Karpas-422 (cell line): Measurements from ENCODE around the gene IRAG1. TPM values are rescaled to one million over a fixed set of nuclear protein-coding genes. Genes with fewer than 3 reads are reported as not detected.

Source experiments
- DNase-seq: peaks from one replicate; pipeline ENCODE4 v3.0.0-alpha.2; 2015
- H2AFZ ChIP-seq: fragments of 200-600 bp; sonication (generic); 2 replicates; pipeline ENCODE4 v1.6.1; 2014; ENCODE audit warnings: antibody characterized with exemption, low read length, mixed read lengths
- H3K27ac ChIP-seq: fragments of 200-600 bp; sonication (generic); 2 replicates; pipeline ENCODE4 v1.5.1; 2014; ENCODE audit warnings: mild to moderate bottlenecking, low read length, moderate library complexity
- H3K27me3 ChIP-seq: fragments of 200-600 bp; sonication (generic); 2 replicates; pipeline ENCODE4 v1.6.1; 2014; ENCODE audit warnings: low read length, mixed read lengths
- H3K36me3 ChIP-seq: fragments of 200-600 bp; sonication (generic); 2 replicates; pipeline ENCODE4 v1.6.1; 2014; ENCODE audit warnings: low read length, mixed read lengths; ENCODE audit not compliant: insufficient read depth
- H3K4me1 ChIP-seq: fragments of 200-600 bp; sonication (generic); 2 replicates; pipeline ENCODE4 v1.6.1; 2014; ENCODE audit warnings: mild to moderate bottlenecking, low read length, mixed read lengths
- H3K4me2 ChIP-seq: fragments of 200-600 bp; sonication (generic); 2 replicates; pipeline ENCODE4 v1.6.1; 2014; ENCODE audit warnings: low read length, low read depth, mild to moderate bottlenecking; ENCODE audit not compliant: poor library complexity, severe bottlenecking
- H3K4me3 ChIP-seq: fragments of 200-600 bp; sonication (generic); 2 replicates; pipeline ENCODE4 v1.5.1; 2014; ENCODE audit warnings: mild to moderate bottlenecking, antibody characterized with exemption, low read length, mixed read lengths
- H3K79me2 ChIP-seq: fragments of 200-600 bp; sonication (generic); 2 replicates; pipeline ENCODE4 v1.6.1; 2014; ENCODE audit warnings: mild to moderate bottlenecking, low read length, mixed read lengths
- H3K9ac ChIP-seq: fragments of 200-600 bp; sonication (generic); 2 replicates; pipeline ENCODE4 v1.6.0; 2014; ENCODE audit warnings: low read length
- H3K9me2 ChIP-seq: fragments of 200-600 bp; sonication (generic), shearing (Covaris generic); replicated peaks from 2 replicates; pipeline ENCODE4 v1.6.0; 2014; ENCODE audit warnings: mild to moderate bottlenecking, low read length, moderate library complexity; ENCODE audit not compliant: insufficient read depth
- H3K9me3 ChIP-seq: fragments of 300-700, 200-600 bp; sonication (generic); 2 replicates; pipeline ENCODE4 v1.6.1; 2014; ENCODE audit warnings: low read length, mixed read lengths
- H4K20me1 ChIP-seq: fragments of 200-600 bp; sonication (generic); 2 replicates; pipeline ENCODE4 v1.6.1; 2014; ENCODE audit warnings: mild to moderate bottlenecking, antibody characterized with exemption, low read length, low read depth; ENCODE audit not compliant: insufficient read depth
- total RNA-seq: library from RNA; depleted of rRNA; stranded (reverse); fragments of >200 nt; shearing (Covaris generic); gene quantifications from 2 replicates; pipeline ENCODE4 v1.2.3, GENCODE V29; 2014; ENCODE audit warnings: low replicate concordance

The IRAG1 gene
- total RNA-seq, 1 experiment from 2014 or later, result not detected

GRCh38 chr11:10715571-10715970, 22.0 kb upstream of the IRAG1 start:
- Histone ChIP-seq H3K9me2 (no peaks in the 10 kb centered on the region), H4K20me1 (no peaks in the 10 kb centered on the region), H3K36me3 (no peaks in the 10 kb centered on the region), H3K79me2 (no peaks in the 10 kb centered on the region), H3K27me3 (no peaks in the 10 kb centered on the region), H3K9me3 (no peaks in the 10 kb centered on the region), H3K4me2 (no peak overlapping the region), H2AFZ (no peak overlapping the region), H3K27ac (no peak overlapping the region), H3K9ac (no peak overlapping the region), H3K4me3 (no peak overlapping the region), H3K4me1 (no peaks in the 10 kb centered on the region)
- no peak for DNase-seq

DNA sequence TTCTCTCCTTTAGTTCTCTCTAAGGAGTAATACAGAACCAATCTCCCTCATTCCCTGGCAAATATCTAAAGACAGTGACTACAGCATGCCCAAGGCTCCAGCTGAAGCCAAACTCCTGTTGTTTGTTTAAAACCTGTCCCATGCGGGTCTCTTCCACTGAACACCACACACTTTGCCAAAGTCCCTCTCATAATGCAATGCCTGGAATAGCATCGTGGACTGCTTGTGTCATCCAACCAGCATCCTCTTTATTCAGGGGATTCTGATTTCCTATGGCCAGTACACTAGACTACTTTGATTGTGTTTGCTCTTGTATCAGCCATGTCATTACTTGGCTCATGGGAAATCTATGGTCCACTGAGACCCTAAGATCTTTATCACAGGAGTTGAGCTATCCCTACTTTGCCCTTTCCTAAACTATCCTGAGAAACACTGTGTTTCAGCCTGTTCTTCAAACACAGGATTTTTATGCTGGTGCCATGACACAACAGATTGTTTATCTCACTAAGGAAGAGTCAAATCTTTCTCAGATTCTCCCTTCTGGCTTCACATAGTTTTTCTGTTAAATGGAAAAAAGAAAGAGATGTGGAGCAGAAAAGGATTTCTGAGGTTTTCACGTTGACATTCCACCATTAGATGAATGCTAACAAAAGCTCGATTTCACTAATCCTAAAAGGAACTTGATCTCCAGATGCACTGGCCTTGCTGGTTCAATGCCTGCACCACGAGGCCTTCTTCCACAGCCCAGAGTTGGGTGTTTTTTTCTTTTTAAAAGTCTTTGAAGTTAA, 15.9 kb upstream of the IRAG1 start:
- Histone ChIP-seq H3K36me3 (no peaks in the 10 kb centered on the region), H2AFZ (no peak overlapping the region), H3K9ac (no peak overlapping the region), H4K20me1 (no peaks in the 10 kb centered on the region), H3K4me1 (no peaks in the 10 kb centered on the region), H3K9me3 (no peaks in the 10 kb centered on the region), H3K4me2 (no peak overlapping the region), H3K27me3 (no peaks in the 10 kb centered on the region), H3K79me2 (no peaks in the 10 kb centered on the region), H3K9me2 (no peaks in the 10 kb centered on the region), H3K27ac (no peak overlapping the region), H3K4me3 (no peak overlapping the region)
- DNase-seq, result no peak

DNA sequence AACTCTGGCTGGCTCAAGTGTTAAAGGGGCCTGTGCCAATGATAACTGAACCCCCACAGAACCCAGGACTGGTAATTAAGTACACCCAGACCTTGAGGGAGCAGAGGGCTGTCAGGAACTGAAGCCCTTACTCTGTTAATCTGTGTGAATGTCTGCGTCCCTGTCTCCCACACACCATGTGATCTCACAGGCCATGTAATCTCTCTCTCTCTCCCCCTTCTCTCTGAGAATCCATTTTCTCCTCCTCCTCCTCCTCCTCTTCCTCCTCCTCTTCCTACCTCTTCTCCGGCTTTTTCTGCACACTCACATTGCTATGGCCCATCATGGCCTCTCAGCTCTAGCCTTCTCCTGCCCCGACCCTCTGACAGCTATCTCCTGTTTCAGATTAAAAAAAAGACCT, 14.6 kb upstream of the IRAG1 start:
- no peaks in the 10 kb centered on the region for H3K4me1 ChIP-seq
- no peak overlapping the region for H3K27ac ChIP-seq
- no peak overlapping the region for H2AFZ ChIP-seq
- no peaks in the 10 kb centered on the region for H4K20me1 ChIP-seq
- H3K79me2 ChIP-seq, result no peaks in the 10 kb centered on the region
- H3K9me2 ChIP-seq, result no peaks in the 10 kb centered on the region
- no peaks in the 10 kb centered on the region for H3K9me3 ChIP-seq
- H3K36me3 ChIP-seq, result no peaks in the 10 kb centered on the region
- no peaks in the 10 kb centered on the region for H3K27me3 ChIP-seq
- H3K4me2 ChIP-seq, result no peak overlapping the region
- H3K9ac ChIP-seq, result no peak overlapping the region
- DNase-seq, result no peak
- no peak overlapping the region for H3K4me3 ChIP-seq

GRCh38 chr11:10701982-10702381, 8.4 kb upstream of the IRAG1 start:
- Histone ChIP-seq H3K27ac (no peak overlapping the region), H3K4me2 (no peak overlapping the region), H3K9ac (no peak overlapping the region), H3K4me3 (no peak overlapping the region), H3K9me2 (no peaks in the 10 kb centered on the region), H3K9me3 (no peaks in the 10 kb centered on the region), H3K27me3 (no peaks in the 10 kb centered on the region), H3K4me1 (no peaks in the 10 kb centered on the region), H3K79me2 (no peaks in the 10 kb centered on the region), H3K36me3 (no peaks in the 10 kb centered on the region), H4K20me1 (no peaks in the 10 kb centered on the region), H2AFZ (no peak overlapping the region)
- no peak for DNase-seq

DNA sequence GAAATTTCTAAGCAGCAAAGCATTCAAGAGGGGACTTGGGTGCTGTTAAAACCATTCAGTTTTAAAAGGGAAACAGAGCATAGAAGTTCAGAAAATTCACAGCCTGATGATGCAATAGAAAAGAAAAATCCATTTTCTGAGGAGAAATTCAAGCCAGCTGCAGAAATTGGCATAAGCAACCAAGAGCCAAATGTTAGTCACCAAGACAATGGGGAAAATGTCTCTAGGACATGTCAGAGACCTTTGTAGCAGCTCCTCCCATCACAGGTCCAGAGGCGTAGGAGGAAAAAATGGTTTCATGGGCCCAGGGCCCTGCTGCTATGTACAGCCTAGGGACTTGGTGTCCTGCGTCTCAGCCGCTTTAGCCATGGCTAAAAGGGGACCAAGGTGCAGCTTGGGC, 5.5 kb upstream of the IRAG1 start:
- Histone ChIP-seq H3K27ac (no peak overlapping the region), H4K20me1 (no peaks in the 10 kb centered on the region), H3K9me2 (no peaks in the 10 kb centered on the region), H3K9ac (no peak overlapping the region), H3K9me3 (no peaks in the 10 kb centered on the region), H2AFZ (no peak overlapping the region), H3K27me3 (no peaks in the 10 kb centered on the region), H3K36me3 (no peaks in the 10 kb centered on the region), H3K4me3 (no peak overlapping the region), H3K4me2 (no peak overlapping the region), H3K4me1 (no peaks in the 10 kb centered on the region), H3K79me2 (no peaks in the 10 kb centered on the region)
- no peak for DNase-seq

DNA sequence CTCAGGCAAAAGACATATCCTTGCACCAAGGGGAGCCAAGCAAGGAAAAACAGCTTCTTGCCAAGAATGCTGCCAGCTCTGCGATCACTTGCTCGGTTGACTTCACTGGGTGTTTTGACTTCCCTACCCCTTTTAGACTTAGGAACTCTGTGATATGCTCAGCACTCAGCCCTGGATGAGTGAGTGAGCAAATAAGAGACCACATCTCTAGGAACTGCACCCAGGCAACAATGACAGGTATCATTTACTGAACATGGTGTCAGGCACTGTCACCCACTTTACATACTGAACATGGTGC, 3.7 kb upstream of the IRAG1 start:
- no peaks in the 10 kb centered on the region for H3K27me3 ChIP-seq
- DNase-seq, result no peak
- H3K36me3 ChIP-seq, result no peaks in the 10 kb centered on the region
- no peaks in the 10 kb centered on the region for H3K9me2 ChIP-seq
- H2AFZ ChIP-seq, result no peak overlapping the region
- no peak overlapping the region for H3K27ac ChIP-seq
- H4K20me1 ChIP-seq, result no peaks in the 10 kb centered on the region
- no peaks in the 10 kb centered on the region for H3K79me2 ChIP-seq
- no peak overlapping the region for H3K9ac ChIP-seq
- H3K4me3 ChIP-seq, result no peak overlapping the region
- no peaks in the 10 kb centered on the region for H3K4me1 ChIP-seq
- no peaks in the 10 kb centered on the region for H3K9me3 ChIP-seq
- H3K4me2 ChIP-seq, result no peak overlapping the region

DNA sequence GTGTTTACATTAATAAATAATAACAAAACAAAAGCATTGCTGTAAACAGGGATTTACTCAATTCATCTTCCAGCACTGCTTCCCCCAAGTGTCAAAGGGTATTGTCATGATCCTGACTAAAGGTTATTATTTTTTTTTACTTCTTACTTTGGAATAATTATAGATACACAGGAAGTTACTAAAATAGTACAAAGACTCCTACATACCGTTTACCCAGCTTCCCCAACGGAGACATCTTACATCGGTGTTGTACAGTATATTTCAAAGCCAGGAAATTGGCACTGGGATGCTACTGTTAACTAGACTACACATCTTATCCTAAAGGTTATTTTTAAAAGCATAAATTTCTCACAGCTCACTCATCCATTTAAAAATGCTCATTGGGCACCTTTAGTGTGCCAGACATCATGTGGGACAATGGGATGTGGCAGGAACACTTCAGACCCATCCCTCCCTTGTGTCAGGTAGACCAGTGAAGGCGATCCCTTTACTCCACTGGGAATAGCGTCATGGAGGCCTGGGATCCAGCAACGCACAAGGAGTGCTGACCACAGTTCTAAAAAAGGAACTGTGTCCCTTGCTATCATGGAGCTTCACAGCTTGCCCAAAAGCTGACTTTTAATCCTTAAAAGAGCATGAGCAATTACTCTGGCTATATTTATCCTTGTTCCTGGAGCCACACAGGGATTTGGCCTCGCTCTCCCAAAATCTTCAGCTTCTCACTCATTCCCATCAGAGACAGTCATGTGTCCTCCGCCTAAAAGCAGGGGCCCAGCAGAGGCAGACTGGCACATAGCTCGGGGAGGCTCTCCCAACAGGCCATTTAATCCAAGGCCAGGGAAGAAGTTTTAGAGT, 3.1 kb upstream of the IRAG1 start:
- no peaks in the 10 kb centered on the region for H3K79me2 ChIP-seq
- no peak for DNase-seq
- no peak overlapping the region for H3K27ac ChIP-seq
- H3K36me3 ChIP-seq, result no peaks in the 10 kb centered on the region
- H3K4me1 ChIP-seq, result no peaks in the 10 kb centered on the region
- H4K20me1 ChIP-seq, result no peaks in the 10 kb centered on the region
- H3K9ac ChIP-seq, result no peak overlapping the region
- no peaks in the 10 kb centered on the region for H3K27me3 ChIP-seq
- H3K9me3 ChIP-seq, result no peaks in the 10 kb centered on the region
- H3K9me2 ChIP-seq, result no peaks in the 10 kb centered on the region
- no peak overlapping the region for H2AFZ ChIP-seq
- no peak overlapping the region for H3K4me3 ChIP-seq
- no peak overlapping the region for H3K4me2 ChIP-seq

DNA sequence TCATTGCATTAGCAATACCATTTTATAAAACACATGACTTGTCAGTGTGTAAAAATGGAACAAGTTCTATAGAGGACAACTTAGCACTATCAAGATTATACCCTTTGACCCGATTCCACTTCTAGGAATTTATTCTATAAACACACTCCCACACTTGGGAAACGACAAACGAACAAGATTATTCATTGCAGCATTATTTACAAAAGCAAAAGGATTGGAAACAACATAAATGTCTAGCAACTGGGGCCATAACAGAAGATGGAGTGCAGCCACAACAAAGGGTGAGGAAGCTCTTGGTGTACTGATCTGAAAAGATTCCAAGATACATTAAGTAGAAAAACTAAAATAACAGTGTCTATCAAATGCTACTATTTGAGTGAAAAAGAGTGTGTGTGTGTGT, 2.3 kb upstream of the IRAG1 start:
- Histone ChIP-seq H4K20me1 (no peaks in the 10 kb centered on the region), H3K27me3 (no peaks in the 10 kb centered on the region), H3K4me1 (no peaks in the 10 kb centered on the region), H3K9ac (no peak overlapping the region), H3K9me2 (no peaks in the 10 kb centered on the region), H3K4me2 (no peak overlapping the region), H2AFZ (no peak overlapping the region), H3K36me3 (no peaks in the 10 kb centered on the region), H3K4me3 (no peak overlapping the region), H3K9me3 (no peaks in the 10 kb centered on the region), H3K27ac (no peak overlapping the region), H3K79me2 (no peaks in the 10 kb centered on the region)
- DNase-seq, result no peak
